Uterus (tissue), 2 donors: ENCODE data around the gene PRDM11.

Experiments used
- POLR2A ChIP-seq, 2 donors: fragments of 450-650 bp; IDR thresholded peaks; one replicate each; pipeline ENCODE4 v1.6.1; 2016; ENCODE audit warnings: antibody characterized with exemption in 2 of 2, mild to moderate bottlenecking in 1 of 2, moderate library complexity in 1 of 2
- TF ChIP-seq, protein P1 (sequence below), 4 experiments: fragments of 200-600 bp in 2 of 4; fragments of 450-650 bp in 2 of 4; sonication (generic) in 2 of 4; IDR thresholded peaks; one replicate each; pipeline ENCODE4 v1.5.1; 2016 to 2019; ENCODE audit warnings: antibody characterized with exemption in 4 of 4, mild to moderate bottlenecking in 2 of 4, moderate library complexity in 1 of 4

DNA sequence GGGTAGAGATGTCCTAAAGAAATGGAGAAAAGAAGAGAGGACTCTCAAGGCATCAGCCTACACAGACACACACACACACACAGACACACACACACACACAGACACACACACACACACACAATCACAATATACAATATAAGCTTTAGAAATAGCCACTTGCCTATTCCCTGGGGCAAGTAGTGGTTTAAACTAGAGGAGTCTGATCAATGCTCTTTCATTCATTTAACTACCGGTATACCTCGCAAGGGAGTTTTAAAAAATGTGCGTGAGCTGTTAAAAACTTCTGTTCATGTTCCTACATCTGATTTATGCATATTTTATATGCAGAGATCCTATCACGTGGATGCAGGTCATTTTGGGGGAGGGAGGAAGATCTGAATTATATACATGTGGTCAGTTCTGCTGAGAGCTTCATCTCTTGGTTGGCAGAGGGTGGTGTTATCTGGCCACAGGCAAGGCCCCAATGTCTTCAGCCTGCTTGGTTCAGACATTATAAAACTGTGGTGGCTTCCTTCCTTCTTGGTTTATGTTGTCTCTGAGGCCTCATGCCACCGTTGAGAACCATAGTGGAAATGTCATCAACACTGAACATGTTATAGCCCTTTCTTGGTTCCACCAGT lies 83.1 kb downstream of the PRDM11 start:
- TF ChIP-seq, protein P1, sequence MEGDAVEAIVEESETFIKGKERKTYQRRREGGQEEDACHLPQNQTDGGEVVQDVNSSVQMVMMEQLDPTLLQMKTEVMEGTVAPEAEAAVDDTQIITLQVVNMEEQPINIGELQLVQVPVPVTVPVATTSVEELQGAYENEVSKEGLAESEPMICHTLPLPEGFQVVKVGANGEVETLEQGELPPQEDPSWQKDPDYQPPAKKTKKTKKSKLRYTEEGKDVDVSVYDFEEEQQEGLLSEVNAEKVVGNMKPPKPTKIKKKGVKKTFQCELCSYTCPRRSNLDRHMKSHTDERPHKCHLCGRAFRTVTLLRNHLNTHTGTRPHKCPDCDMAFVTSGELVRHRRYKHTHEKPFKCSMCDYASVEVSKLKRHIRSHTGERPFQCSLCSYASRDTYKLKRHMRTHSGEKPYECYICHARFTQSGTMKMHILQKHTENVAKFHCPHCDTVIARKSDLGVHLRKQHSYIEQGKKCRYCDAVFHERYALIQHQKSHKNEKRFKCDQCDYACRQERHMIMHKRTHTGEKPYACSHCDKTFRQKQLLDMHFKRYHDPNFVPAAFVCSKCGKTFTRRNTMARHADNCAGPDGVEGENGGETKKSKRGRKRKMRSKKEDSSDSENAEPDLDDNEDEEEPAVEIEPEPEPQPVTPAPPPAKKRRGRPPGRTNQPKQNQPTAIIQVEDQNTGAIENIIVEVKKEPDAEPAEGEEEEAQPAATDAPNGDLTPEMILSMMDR (IDR thresholded peaks at IDR 0.05) = no peak
- TF ChIP-seq POLR2A (IDR thresholded peaks at IDR 0.05) = no peak
